Activated CD8-positive, alpha-beta memory T cell treated with anti-CD3 and anti-CD28 coated beads, Interleukin-2, amount 50 U/mL, for 1 hour (primary cell): ENCODE results near the gene C19orf47.

ENCODE experiments used
- DNase-seq: peaks from one replicate; pipeline ENCODE4 v3.0.0-alpha.2; 2020; ENCODE audit errors: extremely low read depth

C19orf47 gene

GRCh38 chr19:40282209-40282580, 66.0 kb downstream of the C19orf47 start:
- DNase-seq, result no peak

DNA sequence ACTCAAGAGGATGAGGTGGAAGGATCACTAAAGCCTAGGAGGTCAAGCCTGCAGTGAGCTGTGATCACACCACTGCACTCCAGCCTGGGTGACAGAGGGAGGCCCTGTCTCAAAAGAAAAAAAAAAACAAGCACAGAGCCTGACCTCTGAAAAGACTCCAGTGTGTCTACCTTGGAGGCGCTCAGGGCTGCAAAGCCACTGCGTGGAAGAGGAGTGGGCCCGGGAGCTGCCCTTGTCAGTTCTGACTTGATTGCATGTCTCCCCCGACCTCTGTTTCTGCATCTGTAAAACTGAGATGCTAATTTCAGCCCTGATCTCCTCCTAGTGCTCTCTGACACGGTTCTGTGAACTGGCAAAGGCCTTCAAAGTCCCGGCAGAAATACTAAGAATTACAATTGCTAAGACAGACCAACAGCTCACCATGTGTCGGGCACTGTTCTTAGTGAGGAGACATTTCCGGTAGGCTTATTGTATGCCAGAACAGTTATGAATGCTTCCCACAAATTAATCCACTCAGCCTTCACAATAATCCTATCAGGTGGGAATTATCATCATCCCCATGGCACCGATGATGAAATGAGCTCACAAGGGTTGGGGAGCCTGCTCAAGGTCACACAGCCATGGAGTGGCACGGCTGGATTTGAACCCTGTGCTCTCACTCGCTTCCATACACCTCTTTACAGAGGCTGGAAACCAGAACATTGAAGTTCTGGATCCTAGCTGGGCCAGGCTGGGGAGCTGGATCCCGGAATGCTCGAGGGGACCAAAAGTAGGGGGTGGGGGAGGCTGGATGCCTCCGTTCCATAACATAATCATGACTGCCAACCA, 66.6 kb downstream of the C19orf47 start:
- no peak for DNase-seq

GRCh38 chr19:40280608-40281221, 67.5 kb downstream of the C19orf47 start:
- no peak for DNase-seq

DNA sequence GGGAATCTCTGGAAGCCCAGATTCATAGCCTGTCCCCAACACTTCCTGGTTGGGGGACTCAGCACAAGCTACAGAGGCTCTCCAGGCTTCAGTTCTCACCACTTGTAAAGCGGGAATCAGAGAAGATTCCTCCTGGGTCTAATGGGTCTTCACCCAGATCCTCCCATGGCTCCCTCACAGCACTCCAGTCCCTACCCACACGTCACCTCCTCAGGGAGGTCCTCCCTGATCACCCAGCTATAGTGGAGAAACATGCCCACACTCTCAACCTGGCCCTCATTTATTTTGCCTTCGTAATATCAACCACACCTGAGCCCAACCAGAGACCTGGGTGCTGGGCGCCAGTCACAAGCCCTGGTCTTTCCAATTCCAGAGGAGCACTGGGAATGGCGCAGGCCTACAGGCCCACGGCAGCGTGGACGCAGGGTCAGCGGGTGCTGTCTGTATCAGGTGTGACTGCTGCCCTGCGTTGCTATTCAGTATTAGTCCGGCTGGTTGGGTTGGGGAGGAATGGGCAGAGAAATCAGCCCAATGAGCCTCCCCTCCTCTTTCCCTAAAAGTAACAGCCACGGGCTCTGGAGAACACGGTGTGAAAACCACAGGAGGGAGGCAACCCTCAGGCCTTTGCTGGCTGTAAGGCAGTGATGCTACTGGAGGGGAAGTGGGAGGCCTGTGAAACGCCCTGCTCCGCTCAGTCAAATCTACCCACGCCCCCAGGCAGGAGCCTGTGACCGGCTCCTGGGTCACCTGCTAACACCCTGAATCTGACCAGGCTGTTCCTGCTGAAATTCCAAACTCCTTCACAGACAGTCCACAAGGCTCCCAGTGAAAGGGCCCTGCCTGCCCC, 68.2 kb downstream of the C19orf47 start:
- no peak for DNase-seq

GRCh38 chr19:40279120-40279551, 69.1 kb downstream of the C19orf47 start:
- DNase-seq, result no peak

DNA sequence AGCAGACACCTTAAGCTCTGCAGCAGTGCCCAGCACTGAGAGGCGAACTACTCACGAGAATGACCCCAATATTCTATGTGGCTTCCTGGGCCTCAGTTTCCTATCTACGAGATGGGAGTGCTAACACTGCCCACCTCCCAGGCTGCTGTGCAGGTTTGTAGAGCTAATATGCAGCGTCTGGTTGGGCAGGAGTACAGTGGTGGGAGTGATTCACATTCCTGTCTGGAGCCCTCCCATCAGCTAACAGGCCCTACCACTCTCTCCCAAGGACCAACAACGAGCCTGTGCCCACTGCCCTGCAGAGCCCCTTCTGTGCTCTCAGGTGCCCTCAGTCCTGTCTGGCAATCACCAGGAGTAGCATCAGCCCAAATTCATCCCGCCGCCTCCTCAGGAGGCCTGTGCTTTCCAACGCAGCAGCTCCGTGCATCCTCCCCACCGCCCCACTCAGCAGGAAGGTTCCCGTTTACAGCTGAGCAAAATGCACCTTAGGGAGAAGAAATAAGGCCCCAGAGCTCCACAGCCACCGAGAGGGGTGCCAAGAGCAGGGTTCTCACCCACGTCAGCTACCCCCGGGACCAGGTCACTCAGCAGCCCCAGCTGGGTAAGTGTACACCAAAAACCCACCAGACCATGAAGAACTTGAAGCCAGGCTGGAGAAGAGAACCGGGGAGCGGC, 69.7 kb downstream of the C19orf47 start:
- DNase-seq, result no peak

DNA sequence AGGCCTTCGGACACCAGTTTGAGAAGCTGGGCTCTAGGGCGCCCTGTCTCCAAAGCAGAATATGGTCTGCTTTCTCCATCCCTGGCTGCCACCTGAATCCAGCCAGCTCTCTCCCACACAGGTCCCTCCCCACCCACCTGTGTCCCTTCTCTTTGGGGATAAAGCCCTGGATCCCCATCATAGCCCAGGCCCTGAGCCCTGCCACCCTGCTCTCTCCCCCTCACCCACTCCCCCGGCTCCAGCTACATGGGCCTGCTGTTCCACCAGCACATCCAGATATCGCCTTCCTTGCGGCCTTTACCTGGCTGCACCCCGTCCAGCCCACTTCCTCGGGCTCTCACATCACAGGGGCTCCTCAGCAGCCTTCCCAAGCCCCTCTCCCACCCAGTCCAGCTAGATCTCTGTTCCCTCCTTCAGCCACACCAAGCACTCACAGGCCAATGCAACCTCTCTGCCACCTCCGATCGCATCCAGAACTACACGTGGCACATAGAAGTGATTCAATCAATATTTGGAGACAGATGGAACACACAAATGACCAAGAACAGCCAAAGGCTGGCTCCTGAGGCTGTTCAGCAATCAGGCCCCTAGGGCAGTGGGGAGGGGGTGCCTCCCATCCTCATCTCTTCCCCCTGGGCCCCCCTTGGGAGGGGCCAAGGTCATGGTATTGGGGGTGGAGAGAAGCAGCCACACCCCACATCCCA, 70.7 kb downstream of the C19orf47 start:
- DNase-seq, result no peak

- DNase-seq, result no peak
These were observed 73.3 kb downstream of the C19orf47 start for GRCh38 chr19:40274585-40275544.

DNA sequence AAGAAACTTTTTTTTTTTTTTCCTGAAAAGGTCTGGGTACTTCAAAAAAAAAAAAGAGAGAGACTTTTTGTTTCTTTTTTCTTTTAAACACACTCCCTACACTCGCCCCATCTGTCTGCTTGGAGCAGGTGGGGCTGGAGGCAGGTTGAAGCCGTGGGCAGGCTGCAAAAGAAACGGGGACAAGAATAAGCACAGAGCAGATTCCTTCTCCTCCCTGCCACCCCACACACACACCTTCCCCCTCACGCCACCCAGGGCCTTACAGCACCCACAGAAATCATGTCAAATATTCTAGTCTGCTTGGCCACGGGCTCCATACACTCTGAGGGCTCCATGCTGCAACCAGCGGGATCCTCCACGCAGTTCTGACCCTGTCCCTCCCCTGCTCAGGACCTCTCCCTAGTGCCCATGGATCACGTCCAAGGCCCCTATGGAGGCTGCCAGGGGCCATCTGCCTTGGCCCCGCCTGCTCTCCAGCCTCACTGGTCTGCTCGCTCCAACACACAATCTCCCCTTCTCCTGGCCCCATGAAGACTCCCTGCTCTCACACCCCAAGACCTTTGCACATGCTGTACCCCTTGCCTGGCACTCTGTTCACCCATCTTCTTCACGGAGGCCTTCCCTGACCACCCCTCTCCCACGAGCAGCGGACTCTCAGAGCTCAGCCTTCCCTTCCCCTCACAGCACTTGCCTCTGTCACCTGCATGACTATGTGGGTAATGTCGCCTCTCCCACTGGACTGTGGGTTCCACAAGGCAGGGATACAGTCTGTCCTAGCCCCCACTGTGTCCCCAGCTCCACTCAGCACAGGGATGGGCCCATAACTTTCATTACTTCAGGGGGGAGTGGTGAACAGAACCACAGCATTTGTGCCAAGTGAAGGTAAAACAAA, 74.5 kb downstream of the C19orf47 start:
- no peak for DNase-seq

DNA sequence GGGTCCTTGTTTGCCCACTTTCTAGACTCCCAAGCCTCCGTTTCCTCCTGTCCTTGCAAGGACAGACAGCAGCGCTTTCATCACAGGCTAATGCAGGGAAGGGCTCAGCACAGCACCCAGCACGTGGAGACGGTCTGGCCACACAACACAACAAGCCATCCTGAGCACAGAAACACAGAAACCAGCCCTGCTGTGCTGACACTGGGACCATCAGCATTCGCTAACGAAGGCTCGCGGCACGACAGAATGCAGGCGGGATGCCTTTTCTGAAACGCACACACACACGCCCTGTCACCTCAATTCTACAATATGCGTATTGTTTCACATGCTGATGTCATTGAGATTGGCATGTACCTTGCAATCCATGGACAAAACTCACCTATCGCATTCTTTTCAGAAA, 75.9 kb downstream of the C19orf47 start:
- DNase-seq, result no peak

DNA sequence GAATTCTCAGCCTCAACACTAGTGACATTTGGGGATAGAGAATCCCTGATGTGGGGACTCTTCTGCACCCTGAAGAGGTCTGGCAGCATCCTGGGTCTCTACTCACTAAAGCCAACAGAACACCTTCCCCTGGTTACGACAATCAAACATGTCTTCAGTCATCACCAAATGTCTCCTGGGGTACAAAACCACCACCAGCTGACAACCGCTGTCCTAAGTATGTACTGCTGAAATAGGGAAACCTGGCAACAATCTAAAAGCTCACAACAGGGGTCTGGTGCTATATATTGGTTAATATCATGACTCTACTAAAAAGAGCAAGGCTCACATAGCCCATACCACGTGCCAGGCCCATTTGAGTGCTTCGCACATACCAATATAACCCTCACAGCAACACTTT, 76.5 kb downstream of the C19orf47 start:
- DNase-seq, result no peak

DNA sequence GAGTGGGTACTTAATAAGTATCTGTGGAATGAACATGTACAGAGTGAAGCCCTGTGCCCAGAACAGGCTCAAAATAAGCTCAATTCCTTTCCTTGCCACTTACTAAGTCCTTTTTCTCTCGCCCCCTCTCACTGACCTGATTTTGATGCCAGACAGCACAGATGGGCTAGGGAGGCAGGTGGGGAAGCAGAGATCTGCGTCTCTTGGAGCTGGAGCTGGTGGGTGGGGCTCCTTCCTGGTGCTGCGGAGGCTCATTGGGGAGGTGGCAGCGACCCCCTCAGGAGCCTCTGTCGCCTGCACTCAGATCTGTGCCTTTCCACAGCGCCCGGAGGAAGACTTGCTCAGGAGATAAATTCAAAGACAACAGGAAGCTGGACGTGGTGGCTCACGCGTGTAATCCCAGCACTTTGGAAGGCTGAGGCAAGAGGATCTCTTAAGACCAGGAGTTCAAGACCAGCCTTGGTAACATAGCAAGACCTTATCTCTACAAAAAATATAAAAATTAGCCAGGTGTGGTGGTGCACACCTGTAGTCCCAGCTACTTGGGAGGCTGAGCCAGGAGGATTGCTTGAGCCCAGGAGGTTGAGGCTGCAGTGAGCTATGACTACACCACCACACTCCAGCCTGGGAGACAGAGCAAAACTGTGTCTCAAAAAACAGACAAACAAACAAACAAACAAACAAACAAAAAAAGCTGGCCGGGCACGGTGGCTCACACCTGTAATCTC, 77.7 kb downstream of the C19orf47 start:
- no peak for DNase-seq
